ENCODE data around the gene SLC2A5. TPM values are rescaled to one million over a fixed set of nuclear protein-coding genes. Genes with fewer than 3 reads are reported as not detected.
"Not testable (repeated sequence)": the region's sequence is repeated elsewhere in the genome, so short reads cannot be mapped to it uniquely, and the experiment has no call there.

Gene SLC2A5
- total and polyA plus RNA-seq, 4 donors, result 0.31 to 17.5 (median 8.1) TPM

GRCh38 chr1:9001534-9002214 is 67.8 kb downstream of the SLC2A5 start:
- H3K27ac ChIP-seq (ENCODE audit: low read depth in 1 of 2, low read length in 2 of 2); ATAC-seq (ENCODE audit: low FRiP score); DNase-seq; H3K4me3 ChIP-seq (ENCODE audit: low read length in 2 of 2); H3K36me3 ChIP-seq (ENCODE audit: control insufficient read depth in 1 of 2, insufficient read depth in 2 of 2, low read length in 1 of 2); H3K4me1 ChIP-seq (ENCODE audit: control insufficient read depth in 1 of 2, insufficient read depth in 2 of 2, low read length in 2 of 2); H3K9me3 ChIP-seq (ENCODE audit: control insufficient read depth, low read length); H3K27me3 ChIP-seq (ENCODE audit: control insufficient read depth in 1 of 2, insufficient read depth in 2 of 2, low read length in 1 of 2); intact Hi-C loops (cut with DNase I): not testable (repeated sequence)
- 92 to 93% methylated on average over 13 of the region's 13 CpGs for WGBS, 2 donors

GRCh38 chr1:8993962-8994675 is 75.3 kb downstream of the SLC2A5 start:
- H3K27me3 ChIP-seq (ENCODE audit: control insufficient read depth in 1 of 2, insufficient read depth in 2 of 2, low read length in 1 of 2); H3K4me1 ChIP-seq (ENCODE audit: control insufficient read depth in 1 of 2, insufficient read depth in 2 of 2, low read length in 2 of 2); H3K27ac ChIP-seq (ENCODE audit: low read depth in 1 of 2, low read length in 2 of 2); DNase-seq; H3K36me3 ChIP-seq (ENCODE audit: control insufficient read depth in 1 of 2, insufficient read depth in 2 of 2, low read length in 1 of 2); H3K4me3 ChIP-seq (ENCODE audit: low read length in 2 of 2); ATAC-seq (ENCODE audit: low FRiP score); H3K9me3 ChIP-seq (ENCODE audit: control insufficient read depth, low read length); intact Hi-C loops (cut with DNase I): not testable (repeated sequence)
- WGBS, 2 donors, result 83 to 87% methylated on average over 11 to 12 of the region's 13 CpGs

- WGBS, 2 donors, result 91 to 94% methylated on average over 8 of the region's 8 CpGs
- Histone ChIP-seq H3K4me1 (ENCODE audit: control insufficient read depth in 1 of 2, insufficient read depth in 2 of 2, low read length in 2 of 2) (no peaks in the 10 kb centered on the region), H3K9me3 (ENCODE audit: control insufficient read depth, low read length) (no peaks in the 10 kb centered on the region), H3K27ac (ENCODE audit: low read depth in 1 of 2, low read length in 2 of 2) (no peak overlapping the region), H3K4me3 (ENCODE audit: low read length in 2 of 2) (no peak overlapping the region), H3K27me3 (ENCODE audit: control insufficient read depth in 1 of 2, insufficient read depth in 2 of 2, low read length in 1 of 2) (no peaks in the 10 kb centered on the region), H3K36me3 (ENCODE audit: control insufficient read depth in 1 of 2, insufficient read depth in 2 of 2, low read length in 1 of 2) (no peaks in the 10 kb centered on the region)
- no peak for DNase-seq
- ATAC-seq (ENCODE audit: low FRiP score), result no peak
- intact Hi-C loops (cut with DNase I), result no loop called here
Observed at GRCh38 chr1:8992936-8993687, 76.3 kb downstream of the SLC2A5 start.

- Histone ChIP-seq H3K4me1 (ENCODE audit: control insufficient read depth in 1 of 2, insufficient read depth in 2 of 2, low read length in 2 of 2) (peaks cover 0 to 1% of the 10 kb centered on the region in 2 donors), H3K36me3 (ENCODE audit: control insufficient read depth in 1 of 2, insufficient read depth in 2 of 2, low read length in 1 of 2) (no peaks in the 10 kb centered on the region), H3K4me3 (ENCODE audit: low read length in 2 of 2) (no peak overlapping the region), H3K27ac (ENCODE audit: low read depth in 1 of 2, low read length in 2 of 2) (no peak overlapping the region), H3K9me3 (ENCODE audit: control insufficient read depth, low read length) (no peaks in the 10 kb centered on the region), H3K27me3 (ENCODE audit: control insufficient read depth in 1 of 2, insufficient read depth in 2 of 2, low read length in 1 of 2) (no peaks in the 10 kb centered on the region)
- ATAC-seq (ENCODE audit: low FRiP score), result no peak
- DNase-seq, result no peak
- intact Hi-C loops (cut with DNase I), result loop anchor here (2.0 to 5.0 kb wide), 5 partner anchors 71 to 133 kb away; no protein-coding TSS in a partner anchor
- WGBS, 2 donors, result 87 to 91% methylated on average over 4 of the region's 4 CpGs
Observed at GRCh38 chr1:8989821-8990220, 79.6 kb downstream of the SLC2A5 start.

GRCh38 chr1:8989061-8989460 is 80.4 kb downstream of the SLC2A5 start:
- Histone ChIP-seq H3K9me3 (ENCODE audit: control insufficient read depth, low read length) (no peaks in the 10 kb centered on the region), H3K4me1 (ENCODE audit: control insufficient read depth in 1 of 2, insufficient read depth in 2 of 2, low read length in 2 of 2) (peaks cover 0 to 1% of the 10 kb centered on the region in 2 donors), H3K4me3 (ENCODE audit: low read length in 2 of 2) (no peak overlapping the region), H3K36me3 (ENCODE audit: control insufficient read depth in 1 of 2, insufficient read depth in 2 of 2, low read length in 1 of 2) (no peaks in the 10 kb centered on the region), H3K27me3 (ENCODE audit: control insufficient read depth in 1 of 2, insufficient read depth in 2 of 2, low read length in 1 of 2) (no peaks in the 10 kb centered on the region), H3K27ac (ENCODE audit: low read depth in 1 of 2, low read length in 2 of 2) (no peak overlapping the region)
- ATAC-seq (ENCODE audit: low FRiP score) (no peak), DNase-seq (no peak)
- intact Hi-C loops (cut with DNase I), result loop anchor here (2.0 to 5.0 kb wide), 5 partner anchors 70 to 132 kb away; no protein-coding TSS in a partner anchor
- 95 to 96% methylated on average over 11 of the region's 11 CpGs for WGBS, 2 donors

- H3K4me1 ChIP-seq (ENCODE audit: control insufficient read depth in 1 of 2, insufficient read depth in 2 of 2, low read length in 2 of 2), result peaks cover 0 to 1% of the 10 kb centered on the region in 2 donors
- no peak overlapping the region for H3K4me3 ChIP-seq (ENCODE audit: low read length in 2 of 2)
- H3K27me3 ChIP-seq (ENCODE audit: control insufficient read depth in 1 of 2, insufficient read depth in 2 of 2, low read length in 1 of 2), result no peaks in the 10 kb centered on the region
- no peaks in the 10 kb centered on the region for H3K9me3 ChIP-seq (ENCODE audit: control insufficient read depth, low read length)
- ATAC-seq (ENCODE audit: low FRiP score) (no peak), DNase-seq (no peak)
- no peaks in the 10 kb centered on the region for H3K36me3 ChIP-seq (ENCODE audit: control insufficient read depth in 1 of 2, insufficient read depth in 2 of 2, low read length in 1 of 2)
- intact Hi-C loops (cut with DNase I), result loop anchor here (2.0 to 5.0 kb wide), 5 partner anchors 70 to 131 kb away; no protein-coding TSS in a partner anchor
- WGBS, 2 donors, result 80 to 82% methylated on average over 13 of the region's 13 CpGs
- no peak overlapping the region for H3K27ac ChIP-seq (ENCODE audit: low read depth in 1 of 2, low read length in 2 of 2)
Observed at GRCh38 chr1:8988618-8988967, 80.8 kb downstream of the SLC2A5 start.

- Histone ChIP-seq H3K36me3 (ENCODE audit: control insufficient read depth in 1 of 2, insufficient read depth in 2 of 2, low read length in 1 of 2) (no peaks in the 10 kb centered on the region), H3K27me3 (ENCODE audit: control insufficient read depth in 1 of 2, insufficient read depth in 2 of 2, low read length in 1 of 2) (no peaks in the 10 kb centered on the region), H3K27ac (ENCODE audit: low read depth in 1 of 2, low read length in 2 of 2) (no peak overlapping the region), H3K4me3 (ENCODE audit: low read length in 2 of 2) (no peak overlapping the region), H3K4me1 (ENCODE audit: control insufficient read depth in 1 of 2, insufficient read depth in 2 of 2, low read length in 2 of 2) (peaks cover 0 to 1% of the 10 kb centered on the region in 2 donors), H3K9me3 (ENCODE audit: control insufficient read depth, low read length) (no peaks in the 10 kb centered on the region)
- ATAC-seq (ENCODE audit: low FRiP score) (peak; percentile 77), DNase-seq (peak; percentile 73 to 85)
- intact Hi-C loops (cut with DNase I), result loop anchor here (2.0 to 5.0 kb wide), 5 partner anchors 69 to 131 kb away; no protein-coding TSS in a partner anchor
- WGBS, 2 donors, result 37 to 38% methylated on average over 9 of the region's 9 CpGs
Observed at GRCh38 chr1:8987881-8988617, 81.4 kb downstream of the SLC2A5 start.

GRCh38 chr1:8986814-8987190 is 82.6 kb downstream of the SLC2A5 start:
- no peaks in the 10 kb centered on the region for H3K36me3 ChIP-seq (ENCODE audit: control insufficient read depth in 1 of 2, insufficient read depth in 2 of 2, low read length in 1 of 2)
- ATAC-seq (ENCODE audit: low FRiP score), result no peak
- no peak overlapping the region for H3K4me3 ChIP-seq (ENCODE audit: low read length in 2 of 2)
- no peaks in the 10 kb centered on the region for H3K9me3 ChIP-seq (ENCODE audit: control insufficient read depth, low read length)
- peak overlapping the region in 1 of 2 donors; percentile 66 for H3K27ac ChIP-seq (ENCODE audit: low read depth in 1 of 2, low read length in 2 of 2)
- DNase-seq, result no peak
- no peaks in the 10 kb centered on the region for H3K27me3 ChIP-seq (ENCODE audit: control insufficient read depth in 1 of 2, insufficient read depth in 2 of 2, low read length in 1 of 2)
- 96 to 97% methylated on average over 10 of the region's 10 CpGs for WGBS, 2 donors
- intact Hi-C loops (cut with DNase I), result loop anchor here (5.0 kb wide), 4 partner anchors 70 to 130 kb away; no protein-coding TSS in a partner anchor
- H3K4me1 ChIP-seq (ENCODE audit: control insufficient read depth in 1 of 2, insufficient read depth in 2 of 2, low read length in 2 of 2), result peaks cover 0 to 1% of the 10 kb centered on the region in 2 donors

Measured in aorta (tissue), 5 donors.